NCI-H82 treated with DMSO at 0.1 percent for 48 hours (cell line): ENCODE data around the gene CECR2.

Source experiments
- DNase-seq: peaks from one replicate; lab custom pipeline; 2025; ENCODE audit not compliant: unreplicated experiment; lab: John Stamatoyannopoulos, UW

Gene CECR2

DNA sequence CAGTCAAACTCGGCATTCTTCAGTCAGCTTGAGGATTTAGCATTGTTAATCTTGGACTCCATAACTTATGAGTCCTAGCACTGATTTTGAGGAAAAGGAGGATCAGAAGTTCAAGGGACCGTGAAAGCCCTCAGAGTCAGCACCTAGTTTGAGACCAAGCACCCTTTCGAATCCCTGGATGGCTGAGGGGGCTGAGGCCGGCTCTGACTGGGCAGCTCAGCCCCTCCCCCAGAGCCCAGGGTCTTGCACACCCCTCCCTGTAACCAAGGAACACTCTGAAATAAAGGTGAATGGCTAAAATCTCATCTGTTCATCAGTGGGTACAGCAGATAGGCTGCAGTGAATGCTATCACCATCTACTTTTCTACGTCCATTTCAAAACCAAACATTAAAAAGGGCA is 221.3 kb downstream of the CECR2 start:
- DNase-seq, result no peak

DNA sequence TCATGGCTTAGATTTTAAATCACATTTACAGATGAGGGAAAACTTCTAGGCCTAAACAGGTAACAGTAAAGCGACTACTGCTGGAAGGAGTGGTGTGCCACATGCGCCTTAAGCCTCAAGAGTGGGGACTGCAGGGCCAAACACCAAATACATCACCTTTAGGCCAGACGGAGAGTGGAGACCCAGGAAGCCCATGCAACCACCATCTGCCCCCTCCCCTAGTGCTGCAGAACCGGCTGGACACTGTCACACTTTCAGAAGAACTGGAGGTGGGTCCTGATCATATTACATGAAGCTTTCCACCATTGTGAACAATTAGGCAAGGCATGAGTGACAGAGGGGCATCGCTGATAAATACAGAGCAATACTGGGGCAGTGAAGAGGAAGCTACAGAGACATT is 222.9 kb downstream of the CECR2 start:
- no peak for DNase-seq

DNA sequence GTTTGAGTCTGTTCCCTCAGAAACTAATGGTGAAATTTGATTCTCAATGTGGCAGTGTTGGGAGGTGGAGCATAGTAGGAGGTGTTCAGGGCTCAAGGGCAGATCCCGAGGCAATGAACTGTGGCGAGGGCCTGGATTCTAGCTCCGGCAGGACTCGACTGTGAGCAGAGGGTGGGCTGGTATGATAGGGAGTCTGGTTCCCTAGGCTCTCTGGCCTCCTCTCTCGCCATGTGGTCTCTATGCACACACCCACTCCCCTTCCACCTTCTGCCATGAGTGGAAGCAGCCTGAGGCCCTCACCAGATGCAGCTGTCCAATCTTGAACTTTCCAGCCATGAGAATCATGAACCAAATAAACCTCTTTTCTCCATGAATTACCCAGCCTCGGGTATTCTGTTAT is 227.0 kb downstream of the CECR2 start:
- DNase-seq, result no peak

DNA sequence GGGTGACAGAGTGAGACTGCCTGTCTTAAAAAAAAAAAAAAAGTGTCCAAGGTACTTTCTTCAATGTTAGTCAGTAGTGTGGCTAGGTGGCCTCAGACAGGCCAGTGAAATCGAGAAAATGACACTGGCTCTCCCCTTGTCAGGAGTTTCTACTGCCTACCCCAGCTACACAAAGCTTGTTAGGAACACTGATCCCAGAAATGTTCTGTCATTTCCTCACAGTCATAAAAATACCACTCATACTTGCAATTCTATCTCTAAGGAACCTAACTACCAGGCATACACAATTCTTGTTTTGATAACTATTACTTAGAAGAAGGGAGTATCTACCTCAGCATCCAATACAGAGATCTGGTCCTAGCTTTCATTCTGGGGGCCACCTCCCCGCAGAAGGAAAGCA is 228.0 kb downstream of the CECR2 start:
- DNase-seq, result no peak

DNA sequence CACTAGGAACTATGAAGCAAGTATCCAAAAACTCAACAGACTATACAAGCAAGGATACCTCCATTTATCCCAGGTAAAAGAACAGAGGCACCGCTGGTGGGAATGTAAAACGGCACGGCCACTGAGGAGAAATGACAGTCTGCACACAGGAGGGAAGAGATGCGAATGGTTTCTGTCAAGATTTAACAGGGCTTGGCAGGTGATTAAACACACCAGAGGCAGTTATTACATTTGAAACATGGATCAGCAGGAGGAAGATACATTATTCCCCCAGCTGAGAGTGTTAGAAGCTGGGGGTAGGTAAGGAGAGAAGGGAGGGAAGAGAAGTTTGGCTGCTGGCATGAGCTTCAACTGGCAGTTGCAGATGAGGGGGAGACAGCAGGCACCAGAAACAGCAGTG is 229.1 kb downstream of the CECR2 start:
- no peak for DNase-seq

DNA sequence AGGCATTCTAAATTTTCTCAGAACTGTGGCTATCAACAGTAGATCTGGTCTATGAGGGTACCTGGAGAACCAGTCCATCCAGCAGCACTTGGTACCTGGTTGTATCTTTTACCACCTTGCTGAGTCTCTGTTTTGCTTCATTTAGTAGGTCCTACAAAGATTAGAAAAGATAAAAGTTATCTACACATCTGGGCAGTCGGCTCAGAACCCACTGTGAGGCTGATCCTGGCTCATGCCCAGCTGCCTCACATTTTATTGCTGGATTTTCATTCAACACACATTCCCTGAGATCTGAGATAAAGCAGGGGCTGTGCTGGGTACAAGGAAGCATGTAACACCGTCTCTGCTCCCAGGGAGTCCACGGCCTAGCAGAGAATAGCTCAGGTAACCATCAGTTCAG is 231.8 kb downstream of the CECR2 start:
- no peak for DNase-seq

DNA sequence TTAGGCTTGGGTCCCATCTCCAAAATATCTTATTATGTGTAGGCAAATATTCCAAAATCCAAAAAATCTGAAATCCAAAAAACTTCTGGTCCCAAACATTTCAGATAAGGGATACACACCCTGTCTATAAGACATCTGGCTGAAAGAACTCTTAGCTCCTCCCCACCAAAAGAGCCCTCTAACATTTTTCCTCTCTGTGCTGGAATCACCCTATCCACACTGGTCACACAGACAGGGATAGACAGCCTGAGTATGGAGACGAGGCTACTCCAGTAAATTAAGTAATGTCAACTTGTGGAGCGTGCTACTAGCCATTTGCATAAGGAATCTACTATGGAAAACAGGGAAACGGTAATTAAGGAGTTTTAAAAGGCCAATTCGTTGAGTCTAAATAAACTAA is 234.4 kb downstream of the CECR2 start:
- no peak for DNase-seq

DNA sequence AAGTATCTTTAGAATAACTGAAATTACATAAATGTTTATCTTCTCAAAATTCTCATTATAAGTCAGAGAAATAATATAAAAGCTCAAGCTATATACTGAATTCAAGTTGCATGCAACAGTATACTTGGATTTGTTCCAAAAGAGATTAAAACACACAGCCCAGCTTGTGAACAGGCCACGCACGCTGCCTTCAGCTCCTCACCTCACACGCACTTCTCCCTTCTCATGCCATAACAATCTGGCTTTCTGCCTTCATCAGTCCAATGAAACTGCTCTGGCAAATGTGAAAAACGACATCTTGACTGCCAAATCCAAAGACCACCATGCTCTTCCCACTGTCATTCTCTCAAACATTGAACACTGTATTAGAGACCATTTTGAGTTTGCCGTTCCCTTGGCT is 237.2 kb downstream of the CECR2 start:
- DNase-seq, result peak; percentile 64
